ENCODE data around the gene TALDO1. TPM values are rescaled to one million over a fixed set of nuclear protein-coding genes. Genes with fewer than 3 reads are reported as not detected.

Gene TALDO1
- polyA plus RNA-seq, 1 of the 3 experiments (the other 2 are of a cell fraction): 103 TPM

DNA sequence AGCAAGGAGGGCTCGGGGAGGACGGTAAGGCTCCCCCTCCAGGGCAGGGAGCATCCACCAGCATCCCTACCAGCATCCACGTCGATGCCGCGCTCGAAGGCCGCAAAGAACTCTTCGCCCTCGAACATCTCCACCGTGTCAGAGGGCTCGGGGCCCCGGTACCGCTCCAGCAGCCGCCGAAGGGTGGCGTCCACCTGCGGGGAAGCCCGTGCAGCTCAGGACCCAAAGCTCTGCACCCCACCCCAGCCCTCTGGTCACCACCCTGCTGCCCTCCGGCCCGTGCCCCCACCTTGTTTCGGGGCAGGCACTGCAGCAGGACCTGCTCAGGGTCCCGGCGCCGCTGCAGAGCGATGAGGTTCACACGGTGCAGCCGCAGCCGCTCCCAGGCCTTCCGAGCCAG, 53.2 kb downstream of the TALDO1 start:
- 95% methylated on average over 4 of the region's 30 CpGs for WGBS (ENCODE audit: low lambda C conversion rate)
- Histone ChIP-seq H3K9me3 (no peaks in the 10 kb centered on the region), H3K4me1 (ENCODE audit: control insufficient read depth in 1 of 2, insufficient read depth in 2 of 2, low read depth in 1 of 2, low read length in 1 of 2) (peaks cover 14 to 34% of the 10 kb centered on the region in 2 experiments; a peak in 2 of 4 replicates), H3K27ac (ENCODE audit: low read depth in 2 of 2, low read length in 1 of 2) (no peak overlapping the region), H3K9me2 (no peaks in the 10 kb centered on the region), H3K9ac (no peak overlapping the region), H3K4me3 (ENCODE audit: low read depth in 2 of 2, low read length in 1 of 2) (no peak overlapping the region), H3F3A (replicated peaks; ENCODE audit: insufficient read depth) (peaks cover 14% of the 10 kb centered on the region), H3K79me2 (ENCODE audit: insufficient read depth) (peaks cover 33% of the 10 kb centered on the region), H3K36me3 (replicated peaks in 1 of 2; ENCODE audit: control insufficient read depth in 1 of 2, insufficient read depth in 2 of 2, low read length in 1 of 2) (peaks cover 0 to 38% of the 10 kb centered on the region in 2 experiments), H3K4me2 (no peak overlapping the region), H4K20me1 (ENCODE audit: insufficient read depth) (no peaks in the 10 kb centered on the region), H2AFZ (ENCODE audit: low read depth) (no peak overlapping the region), H3K27me3 (ENCODE audit: insufficient read depth) (no peaks in the 10 kb centered on the region)
- TF ChIP-seq GATA2 (CRISPR knock-in tag; IDR thresholded peaks at IDR 0.05) (no peak), ELF1 (IDR thresholded peaks at IDR 0.05) (no peak), PBX3 (IDR thresholded peaks at IDR 0.05) (no peak), EZH2phosphoT487 (IDR thresholded peaks at IDR 0.05; ENCODE audit: borderline replicate concordance, low read depth) (no peak), MXI1 (IDR thresholded peaks at IDR 0.05; ENCODE audit: low read depth, low read length) (no peak), YY1 (IDR thresholded peaks at IDR 0.05; ENCODE audit: low read depth) (no peak), TEAD4 (IDR thresholded peaks at IDR 0.05; ENCODE audit: borderline replicate concordance, insufficient read depth) (no peak), RFX5 (IDR thresholded peaks at IDR 0.05; ENCODE audit: low read length) (no peak), USF2 (IDR thresholded peaks at IDR 0.05; ENCODE audit: borderline replicate concordance, low read depth, low read length) (no peak), SMC3 (IDR thresholded peaks at IDR 0.05; ENCODE audit: low read depth, low read length) (no peak), FOSL2 (IDR thresholded peaks at IDR 0.05; ENCODE audit: borderline replicate concordance, low read depth) (no peak)
- TF ChIP-seq, protein P1, sequence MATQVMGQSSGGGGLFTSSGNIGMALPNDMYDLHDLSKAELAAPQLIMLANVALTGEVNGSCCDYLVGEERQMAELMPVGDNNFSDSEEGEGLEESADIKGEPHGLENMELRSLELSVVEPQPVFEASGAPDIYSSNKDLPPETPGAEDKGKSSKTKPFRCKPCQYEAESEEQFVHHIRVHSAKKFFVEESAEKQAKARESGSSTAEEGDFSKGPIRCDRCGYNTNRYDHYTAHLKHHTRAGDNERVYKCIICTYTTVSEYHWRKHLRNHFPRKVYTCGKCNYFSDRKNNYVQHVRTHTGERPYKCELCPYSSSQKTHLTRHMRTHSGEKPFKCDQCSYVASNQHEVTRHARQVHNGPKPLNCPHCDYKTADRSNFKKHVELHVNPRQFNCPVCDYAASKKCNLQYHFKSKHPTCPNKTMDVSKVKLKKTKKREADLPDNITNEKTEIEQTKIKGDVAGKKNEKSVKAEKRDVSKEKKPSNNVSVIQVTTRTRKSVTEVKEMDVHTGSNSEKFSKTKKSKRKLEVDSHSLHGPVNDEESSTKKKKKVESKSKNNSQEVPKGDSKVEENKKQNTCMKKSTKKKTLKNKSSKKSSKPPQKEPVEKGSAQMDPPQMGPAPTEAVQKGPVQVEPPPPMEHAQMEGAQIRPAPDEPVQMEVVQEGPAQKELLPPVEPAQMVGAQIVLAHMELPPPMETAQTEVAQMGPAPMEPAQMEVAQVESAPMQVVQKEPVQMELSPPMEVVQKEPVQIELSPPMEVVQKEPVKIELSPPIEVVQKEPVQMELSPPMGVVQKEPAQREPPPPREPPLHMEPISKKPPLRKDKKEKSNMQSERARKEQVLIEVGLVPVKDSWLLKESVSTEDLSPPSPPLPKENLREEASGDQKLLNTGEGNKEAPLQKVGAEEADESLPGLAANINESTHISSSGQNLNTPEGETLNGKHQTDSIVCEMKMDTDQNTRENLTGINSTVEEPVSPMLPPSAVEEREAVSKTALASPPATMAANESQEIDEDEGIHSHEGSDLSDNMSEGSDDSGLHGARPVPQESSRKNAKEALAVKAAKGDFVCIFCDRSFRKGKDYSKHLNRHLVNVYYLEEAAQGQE (IDR thresholded peaks at IDR 0.05; ENCODE audit: low read depth, low read length): no peak
- TF ChIP-seq, protein P2, sequence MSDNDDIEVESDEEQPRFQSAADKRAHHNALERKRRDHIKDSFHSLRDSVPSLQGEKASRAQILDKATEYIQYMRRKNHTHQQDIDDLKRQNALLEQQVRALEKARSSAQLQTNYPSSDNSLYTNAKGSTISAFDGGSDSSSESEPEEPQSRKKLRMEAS (IDR thresholded peaks at IDR 0.05; ENCODE audit: low read depth): no peak
- ChIA-PET CTCF (interaction anchor here (1.1 kb wide), 1 partner anchor 17 kb away, joined by 6 read pairs; no protein-coding TSS in a partner anchor), POLR2A (no interaction called here)
- no peak for DNase-seq

Measured in SK-N-SH (cell line).